ENCODE results near the gene OSER1.

GRCh38 chr20:44188752-44189151 is 21.8 kb downstream of the OSER1 start:
- TF ChIP-seq POLR2A (IDR thresholded peaks at IDR 0.05) (no peak), CTCF (IDR thresholded peaks at IDR 0.05) (no peak)

All from testis (tissue), 2 donors.